Activated B cell treated with CpG ODN at 0.5 μM for 24 hours (primary cell): ENCODE data around the gene HEXD. TPM values are rescaled to one million over a fixed set of nuclear protein-coding genes. Genes with fewer than 3 reads are reported as not detected.

Source experiments
- ATAC-seq: fragments of 200-7000 bp; cut with Tn5 transposase; one replicate; pipeline ENCODE4 v1.10.0; 2021; ENCODE audit warnings: low read depth, mild to moderate bottlenecking, moderate library complexity
- CTCF ChIA-PET: fragments of 350-600 bp; sonication (Branson Sonifier 250); formaldehyde crosslinking; loops from one replicate; lab custom pipeline; 2021; ENCODE audit warnings: antibody characterized with exemption; lab: Charles Lee
- POLR2A ChIA-PET: fragments of 350-600 bp; sonication (Branson Sonifier 250); formaldehyde crosslinking; loops from one replicate; lab custom pipeline; 2021; ENCODE audit warnings: antibody characterized with exemption; lab: Charles Lee
- DNase-seq: peaks from one replicate; pipeline ENCODE4 v3.0.0; 2022
- H3K27ac Mint-ChIP-seq: one replicate; pipeline ENCODE4 v1.8.0; 2020; ENCODE audit warnings: mixed read lengths
- H3K27me3 Mint-ChIP-seq: one replicate; pipeline ENCODE4 v1.8.0; 2021; ENCODE audit warnings: mixed read lengths
- H3K36me3 Mint-ChIP-seq: one replicate; pipeline ENCODE4 v1.8.0; 2021; ENCODE audit warnings: low read depth, mixed read lengths
- H3K4me1 Mint-ChIP-seq: one replicate; pipeline ENCODE4 v1.8.0; 2021; ENCODE audit warnings: mixed read lengths
- H3K4me3 Mint-ChIP-seq: one replicate; pipeline ENCODE4 v1.8.0; 2020; ENCODE audit warnings: mild to moderate bottlenecking, mixed read lengths
- H3K9me3 Mint-ChIP-seq: one replicate; pipeline ENCODE4 v1.8.0; 2020; ENCODE audit warnings: mixed read lengths
- intact Hi-C: fragments of 100-400 bp; cut with micrococcal nuclease; formaldehyde crosslinking; loops from one replicate; pipeline ENCODE4 v1.15.1; 2024
- total RNA-seq: library from RNA; stranded (reverse); gene quantifications from 2 replicates; pipeline ENCODE4 v1.2.3, GENCODE V29; 2022
- TF ChIP-seq, protein P1 (sequence below): fragments of 200-600 bp; IDR thresholded peaks from one replicate; pipeline ENCODE4 v1.8.0; 2022; ENCODE audit warnings: antibody characterized with exemption, mild to moderate bottlenecking

Gene HEXD
- total RNA-seq, 1 donor from 2014 or later = 88.8 TPM

DNA sequence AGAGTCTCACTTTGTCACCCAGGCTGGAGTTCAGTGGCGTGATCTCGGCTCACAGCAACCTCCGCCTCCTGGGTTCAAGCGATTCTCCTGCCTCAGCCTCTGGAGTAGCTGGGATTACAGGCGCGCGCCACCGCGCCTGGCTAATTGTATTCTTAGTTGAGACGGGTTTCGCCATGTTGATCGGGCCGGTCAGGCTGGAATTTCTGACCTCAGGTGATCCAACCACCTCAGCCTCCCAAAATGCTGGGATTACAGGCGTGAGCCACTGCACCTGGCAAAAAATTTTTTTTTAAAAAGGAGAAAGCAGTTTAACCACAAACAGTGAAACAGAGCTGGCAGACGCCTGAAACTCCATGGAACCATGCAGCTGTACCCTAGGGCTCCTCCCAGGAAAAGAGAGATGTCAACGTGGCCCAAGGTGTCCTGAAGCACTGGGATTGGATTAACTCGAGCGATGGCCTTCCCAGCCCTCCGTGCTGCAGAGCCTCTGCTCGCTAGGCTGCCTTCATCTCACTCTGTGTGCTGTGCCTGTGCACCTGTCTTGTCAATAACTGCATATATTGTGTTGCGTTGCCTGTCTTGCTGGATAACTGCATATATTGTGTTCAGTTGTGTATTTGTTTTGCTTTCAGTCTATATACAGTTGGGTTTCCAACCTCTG is 71.8 kb downstream of the HEXD start:
- intact Hi-C loops = loop anchor here (10.0 kb wide), 1 partner anchor 195 kb away; no protein-coding TSS in a partner anchor
- DNase-seq (no peak), ATAC-seq (no peak)
- TF ChIP-seq, protein P1, sequence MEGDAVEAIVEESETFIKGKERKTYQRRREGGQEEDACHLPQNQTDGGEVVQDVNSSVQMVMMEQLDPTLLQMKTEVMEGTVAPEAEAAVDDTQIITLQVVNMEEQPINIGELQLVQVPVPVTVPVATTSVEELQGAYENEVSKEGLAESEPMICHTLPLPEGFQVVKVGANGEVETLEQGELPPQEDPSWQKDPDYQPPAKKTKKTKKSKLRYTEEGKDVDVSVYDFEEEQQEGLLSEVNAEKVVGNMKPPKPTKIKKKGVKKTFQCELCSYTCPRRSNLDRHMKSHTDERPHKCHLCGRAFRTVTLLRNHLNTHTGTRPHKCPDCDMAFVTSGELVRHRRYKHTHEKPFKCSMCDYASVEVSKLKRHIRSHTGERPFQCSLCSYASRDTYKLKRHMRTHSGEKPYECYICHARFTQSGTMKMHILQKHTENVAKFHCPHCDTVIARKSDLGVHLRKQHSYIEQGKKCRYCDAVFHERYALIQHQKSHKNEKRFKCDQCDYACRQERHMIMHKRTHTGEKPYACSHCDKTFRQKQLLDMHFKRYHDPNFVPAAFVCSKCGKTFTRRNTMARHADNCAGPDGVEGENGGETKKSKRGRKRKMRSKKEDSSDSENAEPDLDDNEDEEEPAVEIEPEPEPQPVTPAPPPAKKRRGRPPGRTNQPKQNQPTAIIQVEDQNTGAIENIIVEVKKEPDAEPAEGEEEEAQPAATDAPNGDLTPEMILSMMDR = no peak
- no peak overlapping the region for H3K27ac Mint-ChIP-seq
- ChIA-PET POLR2A (no interaction called here), CTCF (no interaction called here)
- H3K9me3 Mint-ChIP-seq = no peaks in the 10 kb centered on the region
- H3K27me3 Mint-ChIP-seq = no peaks in the 10 kb centered on the region
- H3K36me3 Mint-ChIP-seq = peaks cover 40% of the 10 kb centered on the region
- H3K4me1 Mint-ChIP-seq = peaks cover 20% of the 10 kb centered on the region
- no peak overlapping the region for H3K4me3 Mint-ChIP-seq

DNA sequence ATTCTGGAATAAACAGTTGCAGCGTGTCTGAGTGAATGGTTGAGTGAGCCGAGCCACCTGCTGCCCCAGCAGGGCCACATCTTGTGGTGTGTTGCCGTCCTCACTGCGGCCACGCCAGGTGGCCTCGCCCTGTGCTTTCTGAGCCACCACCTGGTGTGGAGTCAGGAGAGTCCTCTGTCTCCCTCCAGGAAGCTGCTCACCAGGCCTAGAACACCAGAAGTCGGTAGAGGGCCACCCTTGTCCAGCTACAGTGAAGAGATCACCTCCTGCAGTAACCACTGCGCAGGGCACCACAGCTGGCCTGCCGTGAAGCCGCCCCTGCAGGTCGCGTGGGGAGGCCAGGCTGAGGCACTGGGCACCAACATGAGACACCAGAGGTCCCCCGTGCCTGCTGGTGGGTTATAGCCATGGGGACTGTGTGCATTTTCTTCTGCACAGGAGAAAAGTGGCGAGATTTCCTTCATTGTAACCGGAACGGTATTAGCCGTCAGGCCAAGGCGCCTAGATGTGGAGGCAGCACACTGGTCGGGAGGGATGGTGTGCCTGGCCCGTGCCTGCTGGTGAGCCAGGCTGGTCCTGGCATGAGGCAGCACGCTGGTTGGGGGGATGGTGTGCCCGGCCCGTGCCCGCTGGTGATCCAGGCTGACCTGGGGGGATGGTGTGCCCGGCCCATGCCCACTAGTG is 72.5 kb downstream of the HEXD start:
- DNase-seq = no peak
- TF ChIP-seq, protein P1 = no peak
- no peak for ATAC-seq
- POLR2A ChIA-PET = no interaction called here
- no peaks in the 10 kb centered on the region for H3K27me3 Mint-ChIP-seq
- CTCF ChIA-PET = no interaction called here
- H3K4me3 Mint-ChIP-seq = no peak overlapping the region
- H3K27ac Mint-ChIP-seq = no peak overlapping the region
- intact Hi-C loops = loop anchor here (10.0 kb wide), 1 partner anchor 196 kb away; no protein-coding TSS in a partner anchor
- peaks cover 33% of the 10 kb centered on the region for H3K36me3 Mint-ChIP-seq
- peaks cover 20% of the 10 kb centered on the region for H3K4me1 Mint-ChIP-seq
- H3K9me3 Mint-ChIP-seq = no peaks in the 10 kb centered on the region

DNA sequence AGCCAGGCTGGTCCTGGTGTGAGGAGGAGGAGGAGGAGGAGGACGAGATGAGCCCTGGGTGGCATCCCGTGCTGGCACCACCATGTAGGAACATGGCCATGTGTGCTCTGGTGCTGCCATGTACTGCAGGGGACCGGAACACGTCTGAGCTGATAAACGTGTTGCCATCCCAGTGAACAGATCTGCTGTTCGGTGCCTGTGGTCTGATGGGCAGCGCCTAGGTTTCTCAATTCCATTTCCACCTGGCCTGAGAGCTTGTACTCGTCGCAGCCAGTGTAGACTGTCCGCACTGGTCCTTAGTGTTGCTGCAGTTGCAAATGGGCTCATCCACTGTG is 73.0 kb downstream of the HEXD start:
- CTCF ChIA-PET = no interaction called here
- H3K4me1 Mint-ChIP-seq = peaks cover 18% of the 10 kb centered on the region
- POLR2A ChIA-PET = no interaction called here
- no peaks in the 10 kb centered on the region for H3K9me3 Mint-ChIP-seq
- peaks cover 29% of the 10 kb centered on the region for H3K36me3 Mint-ChIP-seq
- ATAC-seq = no peak
- H3K27ac Mint-ChIP-seq = no peak overlapping the region
- no peak for DNase-seq
- TF ChIP-seq, protein P1 = no peak
- no peaks in the 10 kb centered on the region for H3K27me3 Mint-ChIP-seq
- intact Hi-C loops = loop anchor here (10.0 kb wide), 1 partner anchor 196 kb away; no protein-coding TSS in a partner anchor
- H3K4me3 Mint-ChIP-seq = no peak overlapping the region

DNA sequence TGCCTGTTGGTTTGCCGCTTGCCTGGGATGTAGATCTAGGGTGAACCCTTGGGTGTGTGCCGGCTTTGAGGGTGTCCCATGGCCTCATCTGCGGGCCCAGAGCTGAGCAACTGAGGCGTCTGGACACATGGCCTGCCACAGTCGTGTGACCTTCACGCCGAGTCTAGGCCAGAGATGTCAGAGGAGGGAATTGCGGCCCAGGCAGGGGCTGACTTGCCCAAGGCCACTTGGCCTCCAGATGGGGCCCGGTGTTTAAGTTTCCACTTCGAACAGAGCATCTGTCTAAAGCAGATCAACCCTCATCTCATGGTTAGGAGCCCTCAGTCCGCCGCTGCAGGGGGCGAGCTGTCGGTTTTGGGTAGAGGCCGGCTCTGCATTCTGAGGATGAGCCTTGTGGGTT is 73.4 kb downstream of the HEXD start:
- peaks cover 17% of the 10 kb centered on the region for H3K4me1 Mint-ChIP-seq
- peaks cover 25% of the 10 kb centered on the region for H3K36me3 Mint-ChIP-seq
- H3K27ac Mint-ChIP-seq = no peak overlapping the region
- H3K4me3 Mint-ChIP-seq = no peak overlapping the region
- POLR2A ChIA-PET = no interaction called here
- intact Hi-C loops = loop anchor here (10.0 kb wide), 1 partner anchor 197 kb away; no protein-coding TSS in a partner anchor
- no peaks in the 10 kb centered on the region for H3K27me3 Mint-ChIP-seq
- CTCF ChIA-PET = no interaction called here
- no peak for DNase-seq
- H3K9me3 Mint-ChIP-seq = no peaks in the 10 kb centered on the region
- no peak for ATAC-seq
- TF ChIP-seq, protein P1 = no peak

Other genes starting within 250 kb of the HEXD start
- 56.6 TPM in 2 replicates for gene CCDC57, start 205.5 kb upstream of the HEXD start, total RNA-seq
- gene SLC16A3, start 189.3 kb upstream of the HEXD start, total RNA-seq = 24.6 and 26.5 TPM in 2 replicates
- gene CSNK1D, start 144.6 kb upstream of the HEXD start, total RNA-seq = 147 and 170 TPM in 2 replicates
- 0.32 and 0.42 TPM in 2 replicates for gene CD7, start 100.7 kb upstream of the HEXD start, total RNA-seq
- gene SECTM1, start 84.6 kb upstream of the HEXD start, total RNA-seq = not detected in 2 replicates
- gene TEX19, start 59.1 kb upstream of the HEXD start, total RNA-seq = not detected in 2 replicates
- gene UTS2R, start 46.6 kb upstream of the HEXD start, total RNA-seq = not detected in 2 replicates
- 29.5 and 35.0 TPM in 2 replicates for gene OGFOD3, start 239 bp downstream of the HEXD start, total RNA-seq
- 405 and 501 TPM in 2 replicates for gene CYBC1, start 32.4 kb downstream of the HEXD start, total RNA-seq
- 77.8 and 81.9 TPM in 2 replicates for gene NARF, start 40.4 kb downstream of the HEXD start, total RNA-seq
- 56.4 and 60.4 TPM in 2 replicates for gene FOXK2, start 101.4 kb downstream of the HEXD start, total RNA-seq
- 48.3 and 51.2 TPM in 2 replicates for gene WDR45B, start 230.1 kb downstream of the HEXD start, total RNA-seq